Right lung (tissue), 5 donors: ENCODE data around the gene PTPRR. TPM values are rescaled to one million over a fixed set of nuclear protein-coding genes. Genes with fewer than 3 reads are reported as not detected.

ENCODE experiments used
- DNase-seq, 2 donors: peaks; one replicate each; pipeline ENCODE4 v3.0.0-alpha.2; 2013
- polyA plus RNA-seq, 5 donors: library from polyadenylated mRNA; unstranded; fragments of 120-200 nt; gene quantifications; one replicate each; pipeline versions ENCODE4 v1.2.1 to v1.2.3, GENCODE V29; 2013; ENCODE audit warnings: inconsistent platforms in 1 of 5, low replicate concordance in 1 of 5; ENCODE audit not compliant: insufficient read length in 5 of 5, insufficient read depth in 1 of 5

PTPRR gene
- polyA plus RNA-seq, 5 donors: 0.10 to 0.32 (median 0.18) TPM

GRCh38 chr12:70645494-70646317 lies 274.8 kb downstream of the PTPRR start:
- peak; percentile 49 to 58 for DNase-seq

GRCh38 chr12:70644861-70645260 lies 275.7 kb downstream of the PTPRR start:
- DNase-seq: no peak

DNA sequence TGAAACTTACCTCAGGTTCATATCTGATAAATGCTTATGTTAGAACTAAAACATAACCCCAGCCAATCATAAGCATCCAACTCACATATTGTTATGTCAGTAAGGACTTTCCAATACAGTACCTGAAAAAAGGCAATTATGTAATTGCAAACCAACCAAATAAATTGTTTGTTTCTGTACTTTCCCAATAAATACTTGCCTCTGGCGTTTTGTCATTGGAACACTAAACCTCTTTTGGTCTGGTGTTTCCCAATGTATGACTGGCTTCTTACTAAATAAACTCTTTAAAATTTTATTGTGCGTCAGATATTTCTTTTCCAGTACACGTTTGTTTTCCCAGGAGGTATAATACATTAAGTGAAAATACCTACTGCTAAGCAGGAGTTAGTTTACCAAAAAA lies 276.6 kb downstream of the PTPRR start:
- DNase-seq: no peak

GRCh38 chr12:70641691-70642090 lies 278.8 kb downstream of the PTPRR start:
- no peak for DNase-seq

- DNase-seq: no peak
Measured at GRCh38 chr12:70640901-70641300, 279.6 kb downstream of the PTPRR start.

DNA sequence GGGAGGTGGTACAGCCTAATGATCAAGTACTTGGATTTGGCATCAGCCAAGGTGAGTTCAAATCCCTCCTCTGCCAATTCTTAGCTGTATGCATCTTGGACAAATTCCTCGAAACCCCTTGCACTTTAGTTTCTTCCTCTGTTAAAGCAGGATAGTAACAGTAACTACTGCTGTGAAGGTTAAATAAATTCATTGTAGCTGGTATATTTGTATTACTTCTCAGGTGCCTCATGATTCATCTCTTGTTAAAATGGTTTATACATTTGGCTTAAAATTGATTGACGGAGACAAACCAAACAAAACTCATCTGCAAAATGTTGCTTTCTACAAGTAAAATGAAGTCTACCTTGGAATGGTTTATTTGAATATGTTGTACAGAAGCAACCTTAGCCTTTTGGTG lies 281.0 kb downstream of the PTPRR start:
- DNase-seq: no peak

- no peak for DNase-seq
Measured at GRCh38 chr12:70638639-70639360, 281.7 kb downstream of the PTPRR start.

DNA sequence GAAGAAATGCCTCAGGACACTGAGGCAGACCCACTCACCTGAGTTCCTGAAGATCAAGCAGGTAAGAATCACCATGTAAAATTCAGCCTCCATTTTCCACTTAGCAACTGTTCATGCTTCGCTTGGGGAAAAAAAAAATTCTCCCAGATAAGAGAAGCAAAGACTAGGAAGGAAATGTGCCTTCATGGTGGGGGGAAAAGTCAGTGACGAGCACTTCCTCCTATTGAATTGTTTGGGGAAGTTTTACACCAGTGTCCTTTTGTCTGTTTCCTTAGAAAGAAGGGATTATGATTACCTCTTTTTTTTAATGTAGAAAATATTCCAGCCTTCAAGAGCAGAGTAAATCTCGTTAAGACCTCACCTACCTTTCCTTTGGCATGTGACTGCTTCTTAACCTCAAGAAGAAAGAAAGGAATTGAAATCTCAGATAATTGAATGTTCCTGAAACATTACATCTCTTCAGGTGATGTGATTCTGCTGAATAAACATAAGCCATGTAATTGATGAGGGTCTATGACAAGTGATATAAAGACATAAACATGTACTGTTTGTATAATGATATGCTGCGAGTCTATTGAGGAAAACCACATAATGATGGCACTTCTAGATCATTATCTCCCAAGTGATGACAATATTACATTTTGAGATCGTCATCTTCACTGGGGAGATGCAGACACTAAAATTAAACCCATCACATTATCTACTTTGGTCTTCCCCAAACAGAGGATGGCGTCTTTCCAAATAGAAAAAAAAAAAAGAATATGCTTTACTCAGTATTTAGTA lies 283.0 kb downstream of the PTPRR start, which contains the start of gene PTPRB:
Gene PTPRB, minus strand, starts transcription at position 127 of the 783 bp plus-strand sequence. Its CDS starts 34 bp downstream, at position 93.
- DNase-seq: no peak

- no peak for DNase-seq
Measured at GRCh38 chr12:70635755-70636154, 284.8 kb downstream of the PTPRR start.

- no peak for DNase-seq
Measured at GRCh38 chr12:70628701-70629480, 291.6 kb downstream of the PTPRR start.

DNA sequence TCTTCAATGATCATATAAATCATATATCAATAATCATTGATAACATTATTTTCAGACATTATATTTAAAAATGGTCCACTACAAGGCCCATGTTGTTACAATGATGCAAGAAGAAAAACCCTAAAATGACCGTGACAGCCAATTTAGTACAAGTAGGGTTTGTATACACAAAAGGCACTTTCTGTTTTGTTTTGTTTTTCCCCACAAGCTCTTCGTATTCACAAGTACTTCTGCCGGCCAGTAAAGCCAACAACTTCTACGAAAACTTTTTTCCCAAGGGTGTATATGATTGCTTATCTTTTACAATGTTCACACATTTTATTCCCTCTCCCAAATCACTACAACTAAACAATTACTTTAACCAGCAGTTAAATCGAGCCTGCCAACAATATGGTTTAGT lies 292.9 kb downstream of the PTPRR start:
- no peak for DNase-seq

GRCh38 chr12:70626180-70626579 lies 294.4 kb downstream of the PTPRR start:
- DNase-seq: no peak

GRCh38 chr12:70619471-70620152 lies 300.9 kb downstream of the PTPRR start:
- no peak for DNase-seq

- no peak for DNase-seq
Measured at GRCh38 chr12:70618371-70618770, 302.2 kb downstream of the PTPRR start.

- DNase-seq: no peak
Measured at GRCh38 chr12:70617450-70617849, 303.1 kb downstream of the PTPRR start.

DNA sequence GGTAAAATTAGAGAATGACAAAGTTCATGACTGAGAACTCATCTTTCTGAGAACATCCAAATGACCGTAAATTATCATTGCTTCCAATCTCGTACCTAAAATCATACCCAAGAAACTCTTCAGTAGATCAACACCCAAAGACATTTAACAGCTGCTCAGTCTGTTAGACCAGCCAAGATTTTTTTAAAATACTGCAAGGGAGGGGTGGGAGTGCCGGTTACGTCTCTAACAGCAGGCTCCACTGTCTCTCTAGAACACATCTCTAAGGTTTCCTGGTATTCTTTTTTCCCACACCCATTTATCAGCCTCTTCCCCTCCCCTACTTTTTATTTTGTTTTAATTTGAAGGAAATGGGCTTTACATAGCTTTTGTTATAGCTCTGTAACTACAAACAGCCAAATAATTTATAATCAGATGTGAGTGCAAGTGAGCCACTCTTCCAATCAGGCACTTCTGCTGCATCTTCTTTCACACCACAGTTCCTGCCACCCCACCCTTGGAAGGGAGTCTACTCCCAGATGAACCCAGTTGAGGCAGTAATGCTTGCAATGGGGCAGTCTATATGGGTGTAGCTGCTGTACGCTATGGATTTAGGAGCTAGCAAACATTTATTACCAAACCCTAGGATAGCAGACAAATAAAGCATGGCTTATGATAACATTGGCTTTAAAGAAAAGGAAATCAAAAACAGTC lies 305.2 kb downstream of the PTPRR start:
- DNase-seq: no peak

DNA sequence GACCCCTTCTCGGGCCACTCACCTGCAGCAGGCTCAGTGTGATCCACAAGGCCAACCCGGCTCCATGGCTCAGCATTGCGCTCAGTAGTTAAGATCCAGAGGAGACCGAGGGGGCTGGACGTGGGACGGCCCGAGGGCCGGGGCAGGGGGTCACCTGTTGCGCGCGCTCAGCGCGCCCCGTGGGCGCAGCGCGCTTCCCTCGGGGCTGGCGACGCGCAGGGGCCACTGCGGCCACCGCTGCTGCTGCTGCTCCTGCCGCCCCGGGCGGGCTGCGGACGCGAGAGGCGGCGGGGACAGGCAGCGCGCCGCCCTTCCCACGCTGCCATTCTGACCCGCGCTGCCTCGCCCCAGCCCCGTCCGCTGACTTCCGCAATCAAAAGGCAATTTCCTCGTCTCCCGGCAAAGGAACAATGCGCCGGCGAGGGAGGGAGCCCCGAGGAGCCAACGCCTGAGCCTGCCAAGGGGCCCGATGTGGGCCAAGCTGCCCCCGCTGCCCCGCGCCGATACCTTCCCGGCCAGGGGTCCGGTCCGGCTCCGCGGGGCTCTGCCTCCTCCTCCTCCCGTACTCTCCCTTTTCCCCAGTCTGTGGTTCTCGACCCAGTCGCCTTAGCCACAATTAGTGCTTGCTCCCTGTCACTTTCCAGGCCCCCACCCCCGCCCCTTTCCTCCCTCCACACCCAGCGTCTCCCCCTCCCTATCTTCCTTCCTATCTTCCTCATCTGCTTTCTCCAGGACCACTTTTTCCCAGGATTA lies 310.6 kb downstream of the PTPRR start:
- DNase-seq: peak; percentile 34 to 47

- DNase-seq: no peak
Measured at GRCh38 chr12:70609203-70609602, 311.3 kb downstream of the PTPRR start.

GRCh38 chr12:70608184-70608583 lies 312.4 kb downstream of the PTPRR start:
- no peak for DNase-seq
